HG03175 (cell line): ENCODE results near the gene PCDHGA2.
A peak's percentile ranks its signal among the peaks of the same experiment; 100 is the strongest.
"Not testable (repeated sequence)": the region's sequence is repeated elsewhere in the genome, so short reads cannot be mapped to it uniquely, and the experiment has no call there.

Experiments used
- ATAC-seq: cut with Tn5 transposase; IDR thresholded peaks from one replicate; pipeline ENCODE4 v1.9.1; 2021; ENCODE audit warnings: mild to moderate bottlenecking, moderate library complexity; ENCODE audit not compliant: unreplicated experiment

PCDHGA2 gene

DNA sequence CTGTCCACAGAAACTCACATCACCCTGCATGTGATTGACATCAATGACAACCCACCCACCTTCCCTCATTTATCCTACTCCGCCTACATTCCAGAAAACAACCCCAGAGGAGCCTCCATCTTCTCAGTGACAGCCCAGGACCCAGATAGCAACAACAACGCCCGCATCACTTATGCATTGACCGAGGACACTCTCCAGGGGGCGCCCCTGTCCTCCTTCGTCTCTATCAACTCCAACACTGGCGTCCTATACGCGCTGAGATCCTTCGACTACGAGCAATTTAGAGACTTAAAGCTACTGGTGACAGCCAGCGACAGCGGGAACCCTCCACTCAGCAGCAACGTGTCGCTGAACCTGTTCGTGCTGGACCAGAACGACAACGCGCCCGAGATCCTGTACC is 6.8 kb downstream of the PCDHGA2 start:
- no peak for ATAC-seq

DNA sequence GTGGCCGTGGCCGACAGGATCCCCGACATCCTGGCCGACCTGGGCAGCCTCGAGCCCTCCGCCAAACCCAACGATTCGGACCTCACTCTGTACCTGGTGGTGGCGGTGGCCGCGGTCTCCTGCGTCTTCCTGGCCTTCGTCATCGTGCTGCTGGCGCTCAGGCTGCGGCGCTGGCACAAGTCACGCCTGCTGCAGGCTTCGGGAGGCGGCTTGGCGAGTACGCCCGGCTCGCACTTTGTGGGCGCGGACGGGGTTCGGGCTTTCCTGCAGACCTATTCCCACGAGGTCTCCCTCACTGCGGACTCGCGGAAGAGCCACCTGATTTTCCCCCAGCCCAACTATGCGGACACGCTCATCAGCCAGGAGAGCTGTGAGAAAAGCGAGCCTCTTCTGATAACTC is 7.5 kb downstream of the PCDHGA2 start:
- ATAC-seq, result not testable (repeated sequence)

- peak; percentile 79 for ATAC-seq
Measured at GRCh38 chr5:141349917-141350619, 11.5 kb downstream of the PCDHGA2 start, which contains the start of gene PCDHGB1. Gene PCDHGB1, plus strand, starts transcription at chr5:141350099. Its CDS starts 162 bp downstream, at chr5:141350261.

GRCh38 chr5:141351591-141351990 is 13.0 kb downstream of the PCDHGA2 start:
- ATAC-seq, result no peak

DNA sequence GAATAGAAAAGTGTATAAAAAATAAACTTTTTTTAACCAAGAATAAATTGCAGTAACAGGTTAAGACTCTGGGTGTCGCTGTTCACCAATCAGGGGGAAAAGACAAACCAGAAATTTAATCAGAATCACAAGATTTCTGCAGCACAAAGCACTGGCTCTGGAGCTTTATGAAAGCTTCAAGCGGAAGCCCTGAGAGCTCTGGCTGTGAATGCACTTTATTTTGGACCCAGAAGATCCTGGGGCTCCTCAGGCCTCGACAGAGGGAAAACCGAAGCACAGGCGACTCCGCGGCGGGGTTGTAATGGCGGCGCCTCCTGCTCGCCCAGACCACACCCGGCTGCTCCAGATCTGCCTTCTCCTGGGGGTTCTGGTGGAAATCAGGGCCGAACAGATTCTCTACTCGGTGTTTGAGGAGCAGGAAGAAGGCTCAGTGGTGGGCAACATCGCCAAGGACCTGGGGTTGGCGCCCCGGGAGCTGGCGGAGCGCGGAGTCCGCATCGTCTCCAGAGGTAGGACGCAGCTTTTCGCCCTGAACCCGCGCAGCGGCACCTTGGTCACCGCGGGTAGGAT is 16.4 kb downstream of the PCDHGA2 start, which contains the start of gene PCDHGA4:
Gene PCDHGA4 (plus strand): TSS at position 122 of the 570 bp plus-strand sequence. CDS start 87 bp downstream, at position 209.
- ATAC-seq, result no peak

GRCh38 chr5:141355641-141356040 is 17.1 kb downstream of the PCDHGA2 start:
- no peak for ATAC-seq

DNA sequence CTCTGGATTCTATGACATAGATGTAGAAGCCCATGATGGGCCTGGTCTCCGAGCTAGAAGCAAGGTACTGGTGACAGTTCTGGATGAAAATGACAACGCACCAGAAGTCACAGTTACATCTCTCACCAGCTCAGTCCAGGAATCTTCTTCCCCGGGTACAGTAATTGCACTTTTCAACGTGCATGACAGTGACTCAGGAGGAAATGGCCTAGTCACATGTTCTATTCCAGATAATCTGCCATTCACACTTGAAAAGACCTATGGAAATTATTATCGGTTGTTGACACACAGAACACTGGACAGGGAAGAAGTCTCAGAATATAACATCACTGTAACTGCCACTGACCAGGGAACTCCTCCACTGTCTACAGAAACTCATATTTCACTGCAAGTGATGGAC is 17.6 kb downstream of the PCDHGA2 start:
- no peak for ATAC-seq

- no peak for ATAC-seq
Measured at GRCh38 chr5:141356950-141357349, 18.4 kb downstream of the PCDHGA2 start.

DNA sequence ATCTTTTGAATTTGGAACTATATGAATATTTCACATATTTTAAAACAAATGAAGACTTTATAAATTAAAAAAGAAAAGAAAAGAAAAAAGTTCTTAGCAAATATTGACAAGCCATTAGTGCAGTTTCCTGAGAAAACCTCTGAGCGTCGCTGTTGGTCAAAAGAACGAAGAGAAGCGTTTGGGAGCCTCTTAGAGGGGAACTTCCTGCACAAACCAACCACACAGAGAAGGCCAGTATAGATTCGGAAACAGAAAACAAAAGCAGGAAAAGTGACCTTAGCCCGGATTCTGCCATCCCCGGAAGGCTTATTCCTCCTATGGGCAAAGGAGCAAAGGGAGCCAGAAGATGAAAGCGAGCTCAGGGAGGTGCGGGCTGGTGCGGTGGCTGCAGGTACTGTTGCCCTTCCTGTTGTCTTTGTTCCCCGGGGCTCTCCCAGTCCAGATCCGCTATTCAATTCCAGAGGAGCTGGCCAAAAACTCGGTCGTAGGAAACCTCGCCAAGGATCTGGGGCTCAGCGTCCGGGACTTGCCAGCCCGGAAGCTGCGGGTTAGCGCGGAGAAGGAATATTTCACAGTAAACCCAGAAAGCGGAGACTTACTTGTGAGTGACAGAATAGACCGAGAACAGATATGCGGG is 21.3 kb downstream of the PCDHGA2 start, which contains the start of gene PCDHGB2:
Gene PCDHGB2 (plus strand): TSS at position 205 of the 637 bp plus-strand sequence. CDS start 142 bp downstream, at position 347.
- ATAC-seq, result peak; percentile 39

DNA sequence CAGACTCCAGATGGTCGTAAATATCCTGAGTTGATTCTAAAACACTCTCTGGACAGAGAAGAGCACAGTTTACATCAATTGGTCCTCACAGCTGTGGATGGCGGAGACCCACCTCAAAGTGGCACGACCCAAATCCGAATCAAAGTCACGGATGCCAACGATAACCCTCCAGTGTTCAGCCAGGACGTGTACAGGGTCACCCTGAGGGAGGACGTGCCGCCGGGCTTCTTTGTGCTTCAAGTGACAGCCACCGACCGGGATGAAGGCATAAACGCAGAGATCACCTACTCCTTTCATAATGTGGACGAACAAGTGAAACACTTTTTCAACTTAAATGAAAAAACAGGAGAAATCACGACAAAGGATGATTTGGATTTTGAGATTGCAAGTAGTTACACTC is 22.1 kb downstream of the PCDHGA2 start:
- no peak for ATAC-seq

DNA sequence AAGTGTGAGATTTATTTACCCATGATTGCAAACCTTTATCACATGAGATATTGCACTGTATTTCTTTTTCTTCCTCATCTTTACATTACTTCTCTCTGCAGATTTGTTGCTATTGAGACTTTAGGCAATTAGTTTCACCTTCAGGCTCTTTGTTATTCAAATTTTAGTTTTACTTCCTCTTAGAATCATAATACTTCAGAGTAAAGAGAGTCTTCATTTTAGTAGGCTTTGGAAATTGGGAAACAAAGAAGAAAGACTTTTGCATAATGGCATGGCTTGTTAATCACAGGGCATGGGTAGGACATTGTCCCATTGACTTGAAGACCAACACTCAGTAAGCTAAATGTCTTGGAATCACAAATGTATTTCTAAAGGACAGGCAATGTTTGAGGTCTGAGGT is 24.2 kb downstream of the PCDHGA2 start:
- no peak for ATAC-seq

GRCh38 chr5:141363952-141364660 is 25.5 kb downstream of the PCDHGA2 start, which contains the start of gene PCDHGA5:
Gene PCDHGA5, plus strand, starts transcription at chr5:141364162. Its CDS starts 169 bp downstream, at chr5:141364331.
- no peak for ATAC-seq

DNA sequence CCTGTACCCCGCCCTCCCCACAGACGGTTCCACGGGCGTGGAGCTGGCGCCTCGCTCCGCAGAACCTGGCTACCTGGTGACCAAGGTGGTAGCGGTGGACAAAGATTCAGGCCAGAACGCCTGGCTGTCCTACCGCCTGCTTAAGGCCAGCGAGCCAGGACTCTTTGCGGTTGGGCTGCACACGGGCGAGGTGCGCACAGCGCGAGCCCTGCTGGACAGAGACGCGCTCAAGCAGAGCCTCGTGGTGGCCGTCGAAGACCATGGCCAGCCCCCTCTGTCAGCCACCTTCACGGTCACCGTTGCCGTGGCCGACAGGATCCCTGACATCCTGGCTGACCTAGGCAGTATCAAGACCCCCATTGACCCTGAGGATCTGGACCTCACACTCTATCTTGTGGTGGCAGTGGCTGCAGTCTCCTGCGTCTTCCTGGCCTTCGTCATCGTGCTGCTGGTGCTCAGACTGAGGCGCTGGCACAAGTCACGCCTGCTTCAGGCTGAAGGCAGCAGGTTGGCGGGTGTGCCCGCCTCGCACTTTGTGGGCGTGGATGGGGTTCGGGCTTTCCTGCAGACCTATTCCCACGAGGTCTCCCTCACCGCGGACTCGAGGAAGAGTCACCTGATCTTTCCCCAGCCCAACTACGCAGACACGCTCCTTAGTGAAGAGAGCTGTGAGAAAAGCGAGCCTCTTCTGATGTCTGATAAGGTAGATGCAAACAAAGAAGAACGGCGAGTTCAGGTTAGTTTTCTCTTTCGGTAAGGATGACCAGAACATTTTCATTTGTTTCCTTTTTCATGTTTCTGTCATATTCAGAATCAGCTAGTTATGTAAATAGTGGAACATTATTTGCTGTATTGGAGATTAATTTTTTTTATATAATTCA is 27.7 kb downstream of the PCDHGA2 start:
- no peak for ATAC-seq

GRCh38 chr5:141369994-141370848 is 31.7 kb downstream of the PCDHGA2 start, which contains the start of gene PCDHGB3:
Gene PCDHGB3, plus strand, starts transcription at chr5:141370242. Its CDS starts 153 bp downstream, at chr5:141370395.
- peak; percentile 87 for ATAC-seq

DNA sequence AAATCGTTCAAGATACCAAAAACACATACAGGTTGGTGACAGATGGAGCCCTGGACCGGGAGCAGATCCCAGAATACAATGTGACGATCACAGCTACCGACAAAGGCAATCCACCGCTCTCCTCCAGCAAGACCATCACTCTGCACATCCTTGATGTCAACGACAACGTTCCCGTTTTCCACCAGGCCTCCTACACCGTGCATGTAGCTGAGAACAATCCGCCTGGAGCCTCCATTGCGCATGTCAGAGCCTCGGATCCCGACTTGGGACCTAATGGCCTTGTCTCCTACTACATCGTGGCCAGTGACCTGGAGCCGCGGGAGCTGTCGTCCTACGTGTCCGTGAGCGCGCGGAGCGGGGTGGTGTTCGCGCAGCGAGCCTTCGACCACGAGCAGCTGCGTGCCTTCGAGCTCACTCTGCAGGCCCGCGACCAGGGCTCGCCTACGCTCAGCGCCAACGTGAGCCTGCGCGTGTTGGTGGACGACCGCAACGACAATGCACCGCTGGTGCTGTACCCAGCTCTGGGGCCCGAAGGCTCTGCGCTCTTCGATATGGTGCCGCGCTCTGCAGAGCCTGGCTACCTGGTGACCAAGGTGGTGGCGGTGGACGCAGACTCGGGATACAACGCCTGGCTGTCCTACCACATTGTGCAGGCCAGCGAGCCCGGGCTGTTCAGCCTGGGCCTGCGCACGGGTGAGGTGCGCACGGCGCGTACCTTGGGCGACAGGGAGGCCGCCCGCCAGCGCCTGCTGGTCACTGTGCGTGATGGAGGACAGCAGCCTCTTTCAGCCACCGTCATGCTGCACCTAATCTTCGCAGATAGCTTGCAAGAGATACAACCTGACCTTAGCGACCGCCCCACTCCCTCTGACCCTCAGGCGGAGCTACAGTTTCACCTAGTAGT is 33.3 kb downstream of the PCDHGA2 start:
- no peak for ATAC-seq

- no peak for ATAC-seq
Measured at GRCh38 chr5:141373673-141374317, 35.2 kb downstream of the PCDHGA2 start, which contains the start of gene PCDHGA6. Gene PCDHGA6, plus strand, starts transcription at chr5:141373891. Its CDS starts 193 bp downstream, at chr5:141374084.

GRCh38 chr5:141374627-141375026 is 36.1 kb downstream of the PCDHGA2 start:
- ATAC-seq, result no peak
